KOPT-K1 (cell line): Measurements from ENCODE around the gene MSANTD7.
A peak's percentile ranks its signal among the peaks of the same experiment; 100 is the strongest.

Experiments
- H3K27ac ChIP-seq: fragments of 200-600 bp; sonication (generic); 2 replicates; pipeline ENCODE4 v1.5.1; 2016; ENCODE audit warnings: antibody characterized with exemption, mild to moderate bottlenecking, low read depth, low read length; ENCODE audit not compliant: poor library complexity, severe bottlenecking
- H3K36me3 ChIP-seq: fragments of 200-600 bp; sonication (generic); 2 replicates; pipeline ENCODE4 v1.5.1; 2017; ENCODE audit warnings: antibody characterized with exemption, mild to moderate bottlenecking, low read length, moderate library complexity; ENCODE audit not compliant: insufficient read depth
- H3K9me3 ChIP-seq: fragments of 200-600 bp; sonication (generic); 2 replicates; pipeline ENCODE4 v1.5.1; 2017; ENCODE audit warnings: antibody characterized with exemption, low read length, mild to moderate bottlenecking; ENCODE audit not compliant: insufficient read depth, poor library complexity, severe bottlenecking

The MSANTD7 gene

GRCh38 chr10:14822879-14823755 is 15.0 kb upstream of the MSANTD7 start:
- Histone ChIP-seq H3K9me3 (no peaks in the 10 kb centered on the region), H3K36me3 (no peaks in the 10 kb centered on the region), H3K27ac (no peak overlapping the region)

- H3K36me3 ChIP-seq: no peaks in the 10 kb centered on the region
- H3K27ac ChIP-seq: no peak overlapping the region
- H3K9me3 ChIP-seq: no peaks in the 10 kb centered on the region
These were observed 14.1 kb upstream of the MSANTD7 start for GRCh38 chr10:14823966-14824365.

- Histone ChIP-seq H3K9me3 (no peaks in the 10 kb centered on the region), H3K36me3 (no peaks in the 10 kb centered on the region), H3K27ac (no peak overlapping the region)
These were observed 11.9 kb upstream of the MSANTD7 start for GRCh38 chr10:14826076-14826829.

- H3K27ac ChIP-seq: no peak overlapping the region
- no peaks in the 10 kb centered on the region for H3K36me3 ChIP-seq
These were observed 5.0 kb upstream of the MSANTD7 start for GRCh38 chr10:14833106-14833505.

GRCh38 chr10:14836208-14836607 is 1.9 kb upstream of the MSANTD7 start:
- H3K36me3 ChIP-seq: peaks cover 13% of the 10 kb centered on the region
- H3K27ac ChIP-seq: no peak overlapping the region
- H3K9me3 ChIP-seq: no peaks in the 10 kb centered on the region

More at GRCh38 chr10:14833106-14833505, 5.0 kb upstream of the MSANTD7 start:
- no peaks in the 10 kb centered on the region for H3K9me3 ChIP-seq

- H3K9me3 ChIP-seq: no peaks in the 10 kb centered on the region
These were observed 926 bp upstream of the MSANTD7 start for GRCh38 chr10:14837003-14837756.

GRCh38 chr10:14838582-14839304 is 637 bp downstream of the MSANTD7 start:
- Histone ChIP-seq H3K27ac (peak overlapping the region; percentile 93), H3K9me3 (no peaks in the 10 kb centered on the region), H3K36me3 (peaks cover 38% of the 10 kb centered on the region)

More at GRCh38 chr10:14837003-14837756, 926 bp upstream of the MSANTD7 start:
- Histone ChIP-seq H3K36me3 (peaks cover 22% of the 10 kb centered on the region), H3K27ac (peak overlapping the region; percentile 93)

- H3K36me3 ChIP-seq: peaks cover 44% of the 10 kb centered on the region
- no peaks in the 10 kb centered on the region for H3K9me3 ChIP-seq
- peak overlapping the region; percentile 93 for H3K27ac ChIP-seq
These were observed 1.2 kb downstream of the MSANTD7 start for GRCh38 chr10:14839305-14839695.

- H3K27ac ChIP-seq: no peak overlapping the region
- peaks cover 52% of the 10 kb centered on the region for H3K36me3 ChIP-seq
- no peaks in the 10 kb centered on the region for H3K9me3 ChIP-seq
These were observed 2.1 kb downstream of the MSANTD7 start for GRCh38 chr10:14840178-14840577.

GRCh38 chr10:14843327-14843988 is 5.4 kb downstream of the MSANTD7 start:
- no peak overlapping the region for H3K27ac ChIP-seq
- peaks cover 81% of the 10 kb centered on the region for H3K36me3 ChIP-seq
- no peaks in the 10 kb centered on the region for H3K9me3 ChIP-seq

- no peaks in the 10 kb centered on the region for H3K9me3 ChIP-seq
- H3K27ac ChIP-seq: no peak overlapping the region
- H3K36me3 ChIP-seq: peaks cover 93% of the 10 kb centered on the region
These were observed 6.8 kb downstream of the MSANTD7 start for GRCh38 chr10:14844948-14845347.

GRCh38 chr10:14852236-14852635 is 14.1 kb downstream of the MSANTD7 start:
- Histone ChIP-seq H3K27ac (no peak overlapping the region), H3K36me3 (peaks cover 90% of the 10 kb centered on the region), H3K9me3 (no peaks in the 10 kb centered on the region)

- Histone ChIP-seq H3K36me3 (peaks cover 95% of the 10 kb centered on the region), H3K9me3 (no peaks in the 10 kb centered on the region), H3K27ac (no peak overlapping the region)
These were observed 17.3 kb downstream of the MSANTD7 start for GRCh38 chr10:14855453-14855852.

- no peak overlapping the region for H3K27ac ChIP-seq
- peaks cover 82% of the 10 kb centered on the region for H3K36me3 ChIP-seq
- H3K9me3 ChIP-seq: no peaks in the 10 kb centered on the region
These were observed 20.3 kb downstream of the MSANTD7 start for GRCh38 chr10:14858338-14858960.
